Measurements from ENCODE around the gene SERINC5. TPM values are rescaled to one million over a fixed set of nuclear protein-coding genes. Genes with fewer than 3 reads are reported as not detected.
"Not testable (repeated sequence)": the region's sequence is repeated elsewhere in the genome, so short reads cannot be mapped to it uniquely, and the experiment has no call there.

The SERINC5 gene
- polyA plus RNA-seq, 1 experiment = 11.0 TPM

DNA sequence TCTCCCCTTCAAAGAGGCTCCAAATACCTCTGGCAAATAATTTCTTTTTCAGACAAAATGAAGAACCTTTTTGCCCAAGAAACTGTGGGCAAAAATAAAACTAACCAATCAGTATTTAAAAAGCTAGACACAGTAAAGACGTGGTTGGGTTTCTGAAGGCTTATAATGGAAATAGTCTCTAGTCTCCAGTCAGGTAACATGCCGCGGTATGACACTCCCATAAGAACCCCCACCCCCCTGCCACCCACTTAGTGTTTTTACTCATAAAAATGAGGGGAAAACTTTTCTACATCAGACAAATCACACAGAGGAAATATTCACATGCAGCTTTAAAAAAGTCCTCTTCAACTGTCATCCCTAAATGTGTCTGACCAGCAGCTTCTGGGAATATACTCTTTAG is 115.4 kb downstream of the SERINC5 start:
- DNase-seq (ENCODE audit: low read depth) = no peak
- TF ChIP-seq, protein P1, sequence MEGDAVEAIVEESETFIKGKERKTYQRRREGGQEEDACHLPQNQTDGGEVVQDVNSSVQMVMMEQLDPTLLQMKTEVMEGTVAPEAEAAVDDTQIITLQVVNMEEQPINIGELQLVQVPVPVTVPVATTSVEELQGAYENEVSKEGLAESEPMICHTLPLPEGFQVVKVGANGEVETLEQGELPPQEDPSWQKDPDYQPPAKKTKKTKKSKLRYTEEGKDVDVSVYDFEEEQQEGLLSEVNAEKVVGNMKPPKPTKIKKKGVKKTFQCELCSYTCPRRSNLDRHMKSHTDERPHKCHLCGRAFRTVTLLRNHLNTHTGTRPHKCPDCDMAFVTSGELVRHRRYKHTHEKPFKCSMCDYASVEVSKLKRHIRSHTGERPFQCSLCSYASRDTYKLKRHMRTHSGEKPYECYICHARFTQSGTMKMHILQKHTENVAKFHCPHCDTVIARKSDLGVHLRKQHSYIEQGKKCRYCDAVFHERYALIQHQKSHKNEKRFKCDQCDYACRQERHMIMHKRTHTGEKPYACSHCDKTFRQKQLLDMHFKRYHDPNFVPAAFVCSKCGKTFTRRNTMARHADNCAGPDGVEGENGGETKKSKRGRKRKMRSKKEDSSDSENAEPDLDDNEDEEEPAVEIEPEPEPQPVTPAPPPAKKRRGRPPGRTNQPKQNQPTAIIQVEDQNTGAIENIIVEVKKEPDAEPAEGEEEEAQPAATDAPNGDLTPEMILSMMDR (IDR thresholded peaks at IDR 0.05; ENCODE audit: insufficient read depth, low read depth, low read length) = no peak
- H3K36me3 ChIP-seq (ENCODE audit: control insufficient read depth, insufficient read depth, low read length) = peaks cover 2% of the 10 kb centered on the region; the same call in 1 of the 2 replicates
- CTCF ChIA-PET = interaction anchor here (0.7 kb wide), 1 partner anchor 89 kb away, joined by 3 read pairs; no protein-coding TSS in a partner anchor
- no peaks in the 10 kb centered on the region for H3K27me3 ChIP-seq (ENCODE audit: control insufficient read depth, insufficient read depth, low read length)
- H3K4me3 ChIP-seq (ENCODE audit: low read depth, low read length) = no peak overlapping the region
- POLR2A ChIA-PET = no interaction called here

DNA sequence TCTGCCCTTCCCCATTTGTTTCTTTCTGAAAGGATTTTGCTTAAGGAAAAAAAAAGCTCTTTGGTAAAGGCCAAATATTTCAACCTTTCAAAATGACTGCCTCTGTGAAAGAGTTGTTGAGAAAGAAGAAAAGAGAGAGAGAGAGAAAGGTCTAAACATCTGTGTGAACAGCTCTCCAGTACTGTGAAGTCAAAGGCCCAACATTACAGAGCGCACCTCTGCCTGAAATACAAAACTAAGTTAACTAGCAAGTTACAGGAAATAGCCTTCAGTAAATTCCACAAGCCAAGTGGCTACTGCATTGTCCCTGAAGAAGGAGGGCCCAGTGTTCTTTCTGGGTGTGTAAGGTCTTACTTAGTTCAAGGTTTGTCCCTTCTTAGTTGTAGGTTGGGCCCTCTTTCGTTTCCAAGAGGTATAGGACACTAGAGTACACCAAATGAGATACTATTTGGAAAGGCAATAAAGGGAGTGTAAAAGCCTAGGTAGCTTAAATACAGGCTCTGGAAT is 116.3 kb downstream of the SERINC5 start:
- no peak for DNase-seq (ENCODE audit: low read depth)
- H3K27me3 ChIP-seq (ENCODE audit: control insufficient read depth, insufficient read depth, low read length) = no peaks in the 10 kb centered on the region
- POLR2A ChIA-PET = interaction anchor here (0.9 kb wide), 1 partner anchor 13 kb away, joined by 6 read pairs; no protein-coding TSS in a partner anchor
- H3K4me3 ChIP-seq (ENCODE audit: low read depth, low read length) = no peak overlapping the region
- CTCF ChIA-PET = interaction anchor here (1.1 kb wide), 1 partner anchor 48 kb away, joined by 4 read pairs; no protein-coding TSS in a partner anchor
- peaks cover 2% of the 10 kb centered on the region; the same call in 1 of the 2 replicates for H3K36me3 ChIP-seq (ENCODE audit: control insufficient read depth, insufficient read depth, low read length)
- TF ChIP-seq, protein P1 (IDR thresholded peaks at IDR 0.05; ENCODE audit: insufficient read depth, low read depth, low read length) = no peak

DNA sequence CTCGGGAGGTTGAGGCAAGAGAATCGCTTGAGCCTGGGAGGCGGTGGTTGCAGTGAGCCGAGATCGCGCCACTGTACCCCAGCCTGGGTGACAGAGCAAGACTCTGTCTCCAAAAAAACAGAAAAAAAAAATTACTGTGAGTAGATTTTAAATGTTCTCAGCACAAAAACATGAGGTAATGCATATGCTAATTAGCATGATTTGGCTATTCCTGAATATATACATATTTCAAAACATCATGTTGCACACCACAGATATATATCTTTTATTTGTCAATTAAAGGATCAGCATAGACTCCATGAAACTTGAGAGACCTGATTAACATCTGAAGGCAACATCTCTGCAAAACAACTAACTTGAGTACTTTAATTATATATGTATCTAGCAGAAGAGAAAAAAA is 117.4 kb downstream of the SERINC5 start:
- H3K4me3 ChIP-seq (ENCODE audit: low read depth, low read length) = no peak overlapping the region
- no peak for DNase-seq (ENCODE audit: low read depth)
- CTCF ChIA-PET = interaction anchor here (0.5 to 1.1 kb wide), 3 partner anchors 47 to 98 kb away, joined by 3 to 4 read pairs (median 3); no protein-coding TSS in a partner anchor
- H3K36me3 ChIP-seq (ENCODE audit: control insufficient read depth, insufficient read depth, low read length) = peaks cover under 1% of the 10 kb centered on the region; the same call in 1 of the 2 replicates
- TF ChIP-seq, protein P1 (IDR thresholded peaks at IDR 0.05; ENCODE audit: insufficient read depth, low read depth, low read length) = no peak
- H3K27me3 ChIP-seq (ENCODE audit: control insufficient read depth, insufficient read depth, low read length) = no peaks in the 10 kb centered on the region
- POLR2A ChIA-PET = interaction anchor here (0.9 kb wide), 1 partner anchor 12 kb away, joined by 6 read pairs; no protein-coding TSS in a partner anchor

DNA sequence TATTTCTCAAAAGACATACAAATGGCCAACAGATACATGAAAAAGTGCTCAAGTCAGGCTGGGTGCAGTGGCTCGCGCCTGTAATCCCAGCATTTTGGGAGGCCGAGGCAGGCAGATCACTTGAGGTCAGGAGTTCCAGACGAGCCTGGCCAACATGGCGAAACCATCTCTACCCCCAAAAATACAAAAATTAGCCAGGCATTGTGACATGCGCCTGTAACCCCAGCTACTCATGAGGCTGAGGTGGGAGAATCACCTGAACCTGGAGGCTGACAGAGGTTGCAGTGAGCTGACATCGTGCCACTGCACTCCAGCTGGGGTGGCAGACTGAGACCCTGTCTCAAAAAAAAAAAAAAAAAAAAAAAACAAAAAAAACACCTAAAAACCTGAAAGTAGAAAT is 119.0 kb downstream of the SERINC5 start:
- POLR2A ChIA-PET; DNase-seq (ENCODE audit: low read depth); H3K4me3 ChIP-seq (ENCODE audit: low read depth, low read length); H3K36me3 ChIP-seq (ENCODE audit: control insufficient read depth, insufficient read depth, low read length); H3K27me3 ChIP-seq (ENCODE audit: control insufficient read depth, insufficient read depth, low read length): not testable (repeated sequence)
- CTCF ChIA-PET = interaction anchor here (0.6 kb wide), 1 partner anchor 120 kb away, joined by 4 read pairs; no protein-coding TSS in a partner anchor

DNA sequence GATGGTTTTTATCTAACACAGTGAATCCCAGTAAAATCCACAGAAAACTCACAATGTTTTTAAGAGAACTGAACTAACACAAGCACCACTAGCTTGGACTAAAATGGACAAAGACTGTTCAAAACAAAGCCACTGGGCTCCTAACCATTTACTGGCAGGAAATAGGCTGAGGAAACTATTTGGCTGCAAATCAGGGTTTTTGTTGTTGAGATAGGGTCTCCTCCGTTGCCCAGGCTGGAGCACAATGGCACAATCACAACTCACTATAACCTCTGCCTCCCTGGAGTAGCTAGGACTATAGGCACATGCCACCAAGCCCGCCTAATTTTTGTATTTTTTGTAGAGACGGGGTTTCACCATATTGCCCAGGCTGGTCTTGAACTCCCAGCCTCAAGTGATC is 121.0 kb downstream of the SERINC5 start:
- TF ChIP-seq, protein P1 (IDR thresholded peaks at IDR 0.05; ENCODE audit: insufficient read depth, low read depth, low read length) = no peak
- ChIA-PET CTCF (interaction anchor here (1.5 kb wide), 1 partner anchor 43 kb away, joined by 3 read pairs; no protein-coding TSS in a partner anchor), POLR2A (no interaction called here)
- DNase-seq (ENCODE audit: low read depth) = no peak
- no peak overlapping the region for H3K4me3 ChIP-seq (ENCODE audit: low read depth, low read length)
- no peaks in the 10 kb centered on the region for H3K27me3 ChIP-seq (ENCODE audit: control insufficient read depth, insufficient read depth, low read length)
- H3K36me3 ChIP-seq (ENCODE audit: control insufficient read depth, insufficient read depth, low read length) = no peaks in the 10 kb centered on the region

Measured in BJ (cell line).